ENCODE results near the gene LHFPL3. TPM values are rescaled to one million over a fixed set of nuclear protein-coding genes. Genes with fewer than 3 reads are reported as not detected.

The LHFPL3 gene
- total RNA-seq, 6 experiments from 2014 or later = not detected

DNA sequence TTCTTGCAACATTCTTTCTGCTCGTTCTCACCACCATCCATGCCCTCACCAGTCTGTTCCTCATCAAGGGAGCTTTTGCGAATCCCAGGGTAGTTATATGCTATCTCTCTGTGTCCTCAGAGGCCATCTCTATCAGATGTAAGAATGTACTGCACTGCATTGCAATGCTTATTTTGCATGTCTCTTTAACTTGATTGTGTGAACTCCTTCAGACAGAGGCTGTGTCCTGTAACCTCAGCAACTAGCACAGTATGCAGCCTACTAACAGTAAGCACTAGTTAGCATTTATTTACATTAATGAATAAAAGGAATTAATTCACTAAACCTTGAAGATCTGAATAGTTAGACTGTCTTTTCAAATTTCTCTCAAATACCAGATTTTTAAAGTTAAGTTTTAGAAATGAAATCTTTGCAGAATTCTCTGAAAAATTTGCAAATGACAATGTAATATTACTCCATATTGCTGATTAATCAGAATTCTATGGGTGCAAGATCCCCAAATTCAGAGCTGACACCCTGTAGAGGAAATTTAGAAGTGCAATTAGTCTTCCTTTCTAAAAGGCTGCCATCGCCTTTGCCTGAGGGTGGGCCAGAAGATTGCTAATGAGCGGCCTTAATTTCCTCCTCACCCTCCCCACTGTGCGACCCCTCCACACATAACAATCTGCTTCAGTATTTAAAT lies 10.3 kb upstream of the LHFPL3 start:
- WGBS (ENCODE audit: insufficient coverage, low coverage, low lambda C conversion rate, missing lambda C conversion rate) = 44% methylated on average over 5 of the region's 5 CpGs
- H3K9me3 ChIP-seq = no peaks in the 10 kb centered on the region
- no peak for ATAC-seq
- H3K4me3 ChIP-seq = no peak overlapping the region
- DNase-seq = no peak
- no peak overlapping the region for H3K27ac ChIP-seq
- no peak for TF ChIP-seq POLR2A (IDR thresholded peaks at IDR 0.05)
- TF ChIP-seq, protein P1, sequence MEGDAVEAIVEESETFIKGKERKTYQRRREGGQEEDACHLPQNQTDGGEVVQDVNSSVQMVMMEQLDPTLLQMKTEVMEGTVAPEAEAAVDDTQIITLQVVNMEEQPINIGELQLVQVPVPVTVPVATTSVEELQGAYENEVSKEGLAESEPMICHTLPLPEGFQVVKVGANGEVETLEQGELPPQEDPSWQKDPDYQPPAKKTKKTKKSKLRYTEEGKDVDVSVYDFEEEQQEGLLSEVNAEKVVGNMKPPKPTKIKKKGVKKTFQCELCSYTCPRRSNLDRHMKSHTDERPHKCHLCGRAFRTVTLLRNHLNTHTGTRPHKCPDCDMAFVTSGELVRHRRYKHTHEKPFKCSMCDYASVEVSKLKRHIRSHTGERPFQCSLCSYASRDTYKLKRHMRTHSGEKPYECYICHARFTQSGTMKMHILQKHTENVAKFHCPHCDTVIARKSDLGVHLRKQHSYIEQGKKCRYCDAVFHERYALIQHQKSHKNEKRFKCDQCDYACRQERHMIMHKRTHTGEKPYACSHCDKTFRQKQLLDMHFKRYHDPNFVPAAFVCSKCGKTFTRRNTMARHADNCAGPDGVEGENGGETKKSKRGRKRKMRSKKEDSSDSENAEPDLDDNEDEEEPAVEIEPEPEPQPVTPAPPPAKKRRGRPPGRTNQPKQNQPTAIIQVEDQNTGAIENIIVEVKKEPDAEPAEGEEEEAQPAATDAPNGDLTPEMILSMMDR (IDR thresholded peaks at IDR 0.05) = no peak
- H3K27me3 ChIP-seq = no peaks in the 10 kb centered on the region
- no peaks in the 10 kb centered on the region for H3K36me3 ChIP-seq
- intact Hi-C loops (cut with DNase I) = no loop called here
- no peaks in the 10 kb centered on the region for H3K4me1 ChIP-seq

DNA sequence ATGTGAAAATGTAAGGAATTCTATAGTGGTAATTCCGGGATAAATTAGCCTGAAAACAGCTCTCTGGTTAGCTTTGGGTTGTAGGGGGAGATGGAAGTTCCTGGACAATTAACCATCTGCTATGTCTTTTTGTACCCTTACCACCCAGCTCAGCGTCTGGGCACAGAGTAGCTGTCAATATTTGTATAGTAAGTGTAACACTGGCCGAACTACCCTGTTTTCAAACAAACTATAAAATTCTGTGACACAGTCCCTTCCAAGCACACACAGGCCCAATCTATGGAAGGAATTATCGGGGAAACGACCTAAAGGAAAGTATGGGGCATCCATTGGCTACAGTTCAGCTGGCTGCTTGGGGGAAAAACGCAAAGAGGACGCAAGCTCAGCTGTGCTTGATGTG lies 869 bp upstream of the LHFPL3 start:
- WGBS (ENCODE audit: insufficient coverage, low coverage, low lambda C conversion rate, missing lambda C conversion rate) = 22% methylated on average over 7 of the region's 7 CpGs
- no peaks in the 10 kb centered on the region for H3K36me3 ChIP-seq
- no peak for ATAC-seq

DNA sequence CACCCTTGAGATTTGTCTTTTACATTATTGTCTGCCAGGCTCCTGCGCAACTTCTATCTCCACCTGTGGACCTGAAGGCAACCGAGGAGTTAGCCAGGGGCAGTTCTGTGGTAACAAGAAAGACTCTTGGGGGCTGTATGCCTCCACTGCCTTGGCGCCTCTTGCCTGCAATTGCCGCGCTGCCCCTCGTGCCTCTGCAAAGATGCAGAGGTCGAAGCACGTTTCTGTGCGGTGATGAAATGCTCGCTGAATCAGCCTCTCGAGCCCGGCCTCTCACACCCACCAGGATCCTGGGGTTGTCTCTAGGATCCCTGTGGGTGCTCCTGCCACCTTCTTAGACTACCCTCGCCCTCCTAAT lies 486 bp upstream of the LHFPL3 start:
- Histone ChIP-seq H3K4me1 (peaks cover 0 to 7% (median 0%) of the 10 kb centered on the region in 4 donors), H3K27me3 (peaks cover 0 to 18% of the 10 kb centered on the region in 2 donors), H3K4me3 (no peak overlapping the region), H3K36me3 (no peaks in the 10 kb centered on the region), H3K9me3 (no peaks in the 10 kb centered on the region), H3K27ac (no peak overlapping the region)
- DNase-seq (no peak), ATAC-seq (no peak)
- WGBS (ENCODE audit: insufficient coverage, low coverage, low lambda C conversion rate, missing lambda C conversion rate) = 28% methylated on average over 2 of the region's 13 CpGs
- TF ChIP-seq, protein P1 (IDR thresholded peaks at IDR 0.05) = no peak
- TF ChIP-seq POLR2A (IDR thresholded peaks at IDR 0.05) = no peak
- intact Hi-C loops (cut with DNase I) = no loop called here

More for the DNA sequence above, 869 bp upstream of the LHFPL3 start:
- Histone ChIP-seq H3K27me3 (peaks cover 0 to 14% of the 10 kb centered on the region in 2 donors), H3K4me1 (peaks cover 0 to 7% (median 0%) of the 10 kb centered on the region in 4 donors), H3K27ac (no peak overlapping the region), H3K9me3 (no peaks in the 10 kb centered on the region), H3K4me3 (no peak overlapping the region)
- intact Hi-C loops (cut with DNase I) = no loop called here
- no peak for TF ChIP-seq POLR2A (IDR thresholded peaks at IDR 0.05)
- no peak for DNase-seq

DNA sequence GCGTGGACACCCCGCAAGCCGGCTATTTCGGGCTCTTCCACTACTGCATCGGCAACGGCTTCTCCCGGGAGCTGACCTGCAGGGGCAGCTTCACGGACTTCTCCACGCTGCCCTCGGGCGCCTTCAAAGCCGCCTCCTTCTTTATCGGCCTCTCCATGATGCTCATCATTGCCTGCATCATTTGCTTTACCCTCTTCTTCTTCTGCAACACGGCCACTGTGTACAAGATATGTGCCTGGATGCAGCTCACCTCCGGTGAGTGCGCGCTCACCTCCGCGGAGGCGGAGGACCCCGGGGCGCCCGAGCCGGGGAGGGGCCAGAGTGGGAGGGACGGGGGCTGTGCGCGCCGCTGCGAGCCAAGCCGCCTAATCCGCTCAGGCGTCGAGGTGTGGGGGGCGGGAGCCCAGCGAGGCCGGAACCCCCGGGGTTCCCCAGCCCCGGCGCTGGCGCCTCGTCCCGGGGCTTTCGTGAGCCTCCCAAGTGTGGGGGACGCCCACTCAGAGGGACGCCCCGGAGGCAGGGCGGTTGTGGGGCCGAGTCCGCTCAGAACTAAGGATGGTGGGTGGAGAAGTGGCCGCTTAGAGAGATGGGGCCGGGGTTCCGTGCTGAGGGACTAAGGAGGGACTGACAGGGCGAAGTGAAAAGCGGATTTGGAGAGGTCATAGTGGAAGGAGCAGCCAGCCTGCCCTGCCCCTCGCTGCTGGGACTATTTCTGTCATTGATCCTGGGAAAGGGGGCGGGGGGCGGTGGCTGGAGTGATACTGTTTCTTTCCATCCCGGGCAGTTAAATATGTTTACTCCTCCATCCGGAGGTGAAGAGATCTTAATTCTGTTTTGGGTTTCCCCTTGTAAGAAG lies 795 bp downstream of the LHFPL3 start:
- TF ChIP-seq, protein P1 (IDR thresholded peaks at IDR 0.05) = no peak
- no peak for TF ChIP-seq POLR2A (IDR thresholded peaks at IDR 0.05)
- Histone ChIP-seq H3K27ac (no peak overlapping the region), H3K27me3 (peaks cover 0 to 18% of the 10 kb centered on the region in 2 donors), H3K4me1 (peaks cover 0 to 7% (median 0%) of the 10 kb centered on the region in 4 donors), H3K4me3 (no peak overlapping the region), H3K36me3 (no peaks in the 10 kb centered on the region), H3K9me3 (no peaks in the 10 kb centered on the region)
- intact Hi-C loops (cut with DNase I) = no loop called here
- peak in 1 of 4 donors; percentile 31 for ATAC-seq
- DNase-seq = no peak
- WGBS (ENCODE audit: insufficient coverage, low coverage, low lambda C conversion rate, missing lambda C conversion rate) = 4% methylated on average over 33 of the region's 59 CpGs

DNA sequence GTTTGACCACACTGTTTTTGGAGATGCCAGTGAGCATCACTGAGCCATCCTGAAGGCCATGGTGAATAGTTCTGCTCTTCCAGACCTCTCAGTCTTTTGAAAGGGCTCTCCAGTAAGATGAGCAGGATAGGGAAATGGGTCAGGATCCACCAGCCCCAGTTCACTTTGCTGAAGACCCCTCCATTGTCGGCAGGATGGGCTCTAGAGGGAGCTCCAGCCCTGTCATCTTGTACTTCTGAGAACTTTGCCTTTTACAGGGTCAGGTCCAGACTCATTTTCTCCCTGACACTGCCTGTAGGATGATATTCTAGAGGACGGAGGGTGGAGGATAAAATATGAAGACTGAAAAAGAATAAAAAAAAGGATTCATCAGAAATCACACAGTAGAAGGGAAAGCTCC lies 13.1 kb downstream of the LHFPL3 start:
- no peaks in the 10 kb centered on the region for H3K36me3 ChIP-seq
- WGBS (ENCODE audit: insufficient coverage, low coverage, low lambda C conversion rate, missing lambda C conversion rate) = 12% methylated on average over 2 of the region's 2 CpGs
- TF ChIP-seq POLR2A (IDR thresholded peaks at IDR 0.05) = no peak
- TF ChIP-seq, protein P1 (IDR thresholded peaks at IDR 0.05) = peak in 1 of 4 donors; percentile 10
- no peak overlapping the region for H3K27ac ChIP-seq
- no peaks in the 10 kb centered on the region for H3K9me3 ChIP-seq
- no peaks in the 10 kb centered on the region for H3K27me3 ChIP-seq
- DNase-seq (no peak), ATAC-seq (no peak)
- H3K4me3 ChIP-seq = no peak overlapping the region
- H3K4me1 ChIP-seq = no peaks in the 10 kb centered on the region
- intact Hi-C loops (cut with DNase I) = no loop called here

Data from right lobe of liver (tissue), 6 donors.